Endodermal cell (in vitro differentiated cells): ENCODE measurements around the gene MBOAT1. TPM values are rescaled to one million over a fixed set of nuclear protein-coding genes. Genes with fewer than 3 reads are reported as not detected.

Experiments
- DNase-seq: peaks from one replicate; pipeline ENCODE4 v3.0.0-alpha.2; 2017
- H3K27ac ChIP-seq: 2 replicates; pipeline ENCODE4 v1.5.1; 2013; ENCODE audit warnings: mild to moderate bottlenecking, low read depth, low read length, moderate library complexity
- H3K27me3 ChIP-seq: 2 replicates; pipeline ENCODE4 v1.6.1; 2013; ENCODE audit warnings: mild to moderate bottlenecking, low read length, moderate library complexity; ENCODE audit not compliant: insufficient read depth, control insufficient read depth, poor library complexity, severe bottlenecking
- H3K36me3 ChIP-seq: 2 replicates; pipeline ENCODE4 v1.7.0; 2013; ENCODE audit warnings: mild to moderate bottlenecking, low read length, moderate library complexity; ENCODE audit not compliant: control insufficient read depth, insufficient read depth
- H3K4me1 ChIP-seq: one replicate; pipeline ENCODE4 v1.7.0; 2013; ENCODE audit warnings: low read length; ENCODE audit not compliant: control insufficient read depth, insufficient read depth
- H3K4me3 ChIP-seq: 2 replicates; pipeline ENCODE4 v1.5.1; 2013; ENCODE audit warnings: mild to moderate bottlenecking, low read length, moderate library complexity
- H3K9ac ChIP-seq: 2 replicates; pipeline ENCODE4 v1.6.1; 2013; ENCODE audit warnings: mild to moderate bottlenecking, low read length, moderate library complexity; ENCODE audit not compliant: poor library complexity, severe bottlenecking; ENCODE audit errors: extremely low read depth
- H3K9me3 ChIP-seq: 2 replicates; pipeline ENCODE4 v1.6.1; 2013; ENCODE audit warnings: mild to moderate bottlenecking, low read length, moderate library complexity; ENCODE audit not compliant: control insufficient read depth
- H3K27ac Mint-ChIP-seq: 2 replicates; pipeline ENCODE4 v1.8.0; 2020; ENCODE audit warnings: mixed read lengths
- H3K27me3 Mint-ChIP-seq: 2 replicates; pipeline ENCODE4 v1.8.0; 2021; ENCODE audit warnings: mild to moderate bottlenecking, mixed read lengths; ENCODE audit not compliant: insufficient read depth
- H3K36me3 Mint-ChIP-seq: 2 replicates; pipeline ENCODE4 v1.8.0; 2020; ENCODE audit warnings: low read depth, mixed read lengths
- H3K4me1 Mint-ChIP-seq: 2 replicates; pipeline ENCODE4 v1.8.0; 2020; ENCODE audit warnings: mixed read lengths
- H3K4me3 Mint-ChIP-seq: 2 replicates; pipeline ENCODE4 v1.8.0; 2020; ENCODE audit warnings: mild to moderate bottlenecking, moderate library complexity, mixed read lengths
- H3K9me3 Mint-ChIP-seq: 2 replicates; pipeline ENCODE4 v1.8.0; 2020; ENCODE audit warnings: mild to moderate bottlenecking, mixed read lengths
- WGBS, 2 experiments: methylation state at CpG; one replicate each; pipeline versions ENCODE4 v1.1.5 to v1.1.7; 2013; ENCODE audit warnings: missing lambda C conversion rate in 2 of 2, mixed read lengths in 1 of 2; ENCODE audit not compliant: insufficient coverage in 1 of 2, insufficient read length in 1 of 2; 5-methylcytosine and 5-hydroxymethylcytosine counted together
- total RNA-seq, 2 donors: library from RNA; stranded (reverse); fragmentation: NEBNext Ultra II Directional in 1 of 2; extraction: Animal tissue kit (Norgen Biotek cat#: 25700) in 1 of 2; gene quantifications; 2 replicates in 1 of 2; 3 replicates in 1 of 2; pipeline ENCODE4 v1.2.1, GENCODE V29; 2021
- TF ChIP-seq, protein P1 (sequence below): fragments of 200-600 bp; sonication (generic); conservative IDR thresholded peaks from 2 replicates; pipeline ENCODE4 v1.5.0; 2021; ENCODE audit warnings: antibody characterized with exemption, mild to moderate bottlenecking

MBOAT1 gene
- total RNA-seq, 2 donors from 2014 or later: 7.7 to 9.4 TPM

DNA sequence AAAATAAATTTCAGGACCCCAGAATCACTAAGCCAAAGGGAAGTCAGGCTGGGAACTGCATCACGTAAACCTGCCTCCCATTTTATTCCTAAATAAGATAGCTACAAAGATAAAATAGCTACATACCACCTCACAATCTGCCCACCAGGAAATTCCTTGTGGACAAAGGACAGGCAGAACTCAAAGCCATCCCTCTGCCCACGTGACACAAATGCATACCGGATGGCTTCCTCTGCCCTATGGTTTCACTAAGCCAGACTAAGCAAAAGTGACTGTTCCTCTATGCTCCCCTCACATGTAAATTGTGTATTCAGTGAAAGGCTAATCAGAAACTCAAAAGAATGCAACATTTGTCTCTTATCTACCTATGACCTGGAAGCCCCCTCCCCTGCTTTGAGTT is 15.0 kb downstream of the MBOAT1 start:
- Mint-ChIP-seq H3K27me3 (no peaks in the 10 kb centered on the region), H3K9me3 (peaks cover 7% of the 10 kb centered on the region), H3K36me3 (peaks cover 3% of the 10 kb centered on the region), H3K4me3 (no peak overlapping the region), H3K4me1 (peaks cover 12% of the 10 kb centered on the region), H3K27ac (peak overlapping the region; percentile 59)
- peaks cover 6% of the 10 kb centered on the region for H3K4me1 ChIP-seq
- H3K27me3 ChIP-seq: no peaks in the 10 kb centered on the region
- no peak overlapping the region for H3K9ac ChIP-seq
- peak; percentile 63 for DNase-seq
- no peak overlapping the region for H3K4me3 ChIP-seq
- WGBS, 2 experiments: 61 to 100% methylated on average over 1 to 3 of the region's 3 CpGs
- H3K9me3 ChIP-seq: no peaks in the 10 kb centered on the region
- TF ChIP-seq, protein P1, sequence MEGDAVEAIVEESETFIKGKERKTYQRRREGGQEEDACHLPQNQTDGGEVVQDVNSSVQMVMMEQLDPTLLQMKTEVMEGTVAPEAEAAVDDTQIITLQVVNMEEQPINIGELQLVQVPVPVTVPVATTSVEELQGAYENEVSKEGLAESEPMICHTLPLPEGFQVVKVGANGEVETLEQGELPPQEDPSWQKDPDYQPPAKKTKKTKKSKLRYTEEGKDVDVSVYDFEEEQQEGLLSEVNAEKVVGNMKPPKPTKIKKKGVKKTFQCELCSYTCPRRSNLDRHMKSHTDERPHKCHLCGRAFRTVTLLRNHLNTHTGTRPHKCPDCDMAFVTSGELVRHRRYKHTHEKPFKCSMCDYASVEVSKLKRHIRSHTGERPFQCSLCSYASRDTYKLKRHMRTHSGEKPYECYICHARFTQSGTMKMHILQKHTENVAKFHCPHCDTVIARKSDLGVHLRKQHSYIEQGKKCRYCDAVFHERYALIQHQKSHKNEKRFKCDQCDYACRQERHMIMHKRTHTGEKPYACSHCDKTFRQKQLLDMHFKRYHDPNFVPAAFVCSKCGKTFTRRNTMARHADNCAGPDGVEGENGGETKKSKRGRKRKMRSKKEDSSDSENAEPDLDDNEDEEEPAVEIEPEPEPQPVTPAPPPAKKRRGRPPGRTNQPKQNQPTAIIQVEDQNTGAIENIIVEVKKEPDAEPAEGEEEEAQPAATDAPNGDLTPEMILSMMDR: no peak
- H3K36me3 ChIP-seq: no peaks in the 10 kb centered on the region
- no peak overlapping the region for H3K27ac ChIP-seq

DNA sequence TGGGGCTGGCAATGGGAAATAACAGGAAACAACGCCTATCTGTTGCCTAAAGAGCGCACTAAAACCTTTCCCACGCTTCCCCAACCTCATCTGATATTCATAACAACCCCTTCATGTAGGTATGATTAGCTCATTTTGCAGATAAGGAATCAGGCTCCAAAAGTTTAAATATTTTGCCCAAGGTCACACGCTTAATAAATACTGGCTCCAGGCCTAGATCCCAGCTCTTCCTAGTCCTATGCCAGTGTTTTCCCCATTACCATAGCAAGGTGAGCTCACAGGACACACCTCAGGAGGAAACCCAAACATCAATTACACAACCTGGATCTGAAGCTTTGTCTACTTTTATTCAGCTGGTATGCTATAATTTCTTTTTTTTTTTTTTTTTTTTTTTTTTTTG is 19.6 kb downstream of the MBOAT1 start:
- H3K4me1 ChIP-seq: peaks cover 6% of the 10 kb centered on the region
- 99 to 100% methylated on average over 1 to 4 of the region's 4 CpGs for WGBS, 2 experiments
- peaks cover 35% of the 10 kb centered on the region for H3K9me3 ChIP-seq
- no peak overlapping the region for H3K9ac ChIP-seq
- Mint-ChIP-seq H3K9me3 (peaks cover 24% of the 10 kb centered on the region), H3K27ac (no peak overlapping the region), H3K36me3 (peaks cover 6% of the 10 kb centered on the region), H3K4me3 (no peak overlapping the region), H3K27me3 (no peaks in the 10 kb centered on the region), H3K4me1 (peaks cover 15% of the 10 kb centered on the region)
- H3K36me3 ChIP-seq: no peaks in the 10 kb centered on the region
- TF ChIP-seq, protein P1: no peak
- H3K27me3 ChIP-seq: no peaks in the 10 kb centered on the region
- no peak overlapping the region for H3K4me3 ChIP-seq
- no peak overlapping the region for H3K27ac ChIP-seq
- no peak for DNase-seq

DNA sequence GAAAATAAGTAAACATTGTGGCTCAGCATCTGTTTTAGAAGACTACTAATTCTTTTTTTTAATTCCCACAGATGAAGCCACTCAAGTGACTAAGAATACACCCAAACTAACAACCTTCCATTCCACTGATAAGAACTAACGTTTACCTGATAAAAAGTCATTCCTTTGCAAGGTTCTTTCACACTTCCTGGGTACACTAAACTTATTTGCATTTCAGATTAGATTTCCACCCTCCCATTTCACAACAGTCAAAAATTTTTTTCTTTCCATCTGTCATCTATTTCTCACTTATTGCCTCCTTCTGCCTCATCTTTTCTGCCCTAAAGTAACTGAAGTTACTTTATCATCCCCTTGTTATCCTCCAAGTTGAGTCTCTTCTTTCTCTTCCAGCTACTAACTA is 20.3 kb downstream of the MBOAT1 start:
- Histone ChIP-seq H3K36me3 (no peaks in the 10 kb centered on the region), H3K27ac (no peak overlapping the region), H3K4me1 (no peaks in the 10 kb centered on the region), H3K27me3 (no peaks in the 10 kb centered on the region), H3K4me3 (no peak overlapping the region), H3K9me3 (peaks cover 35% of the 10 kb centered on the region), H3K9ac (no peak overlapping the region)
- DNase-seq: no peak
- 21 to 88% methylated on average over 1 of the region's 1 CpG for WGBS, 2 experiments
- H3K27me3 Mint-ChIP-seq: no peaks in the 10 kb centered on the region
- H3K4me1 Mint-ChIP-seq: peaks cover 9% of the 10 kb centered on the region
- no peak overlapping the region for H3K4me3 Mint-ChIP-seq
- H3K9me3 Mint-ChIP-seq: peaks cover 27% of the 10 kb centered on the region
- TF ChIP-seq, protein P1: no peak
- H3K36me3 Mint-ChIP-seq: peaks cover 6% of the 10 kb centered on the region
- no peak overlapping the region for H3K27ac Mint-ChIP-seq
